GM18868 (cell line): Measurements from ENCODE around the gene KCNJ16.

Experiments
- ATAC-seq: cut with Tn5 transposase; IDR thresholded peaks from one replicate; pipeline ENCODE4 v1.9.1; 2021; ENCODE audit warnings: mild to moderate bottlenecking, moderate library complexity; ENCODE audit not compliant: unreplicated experiment

KCNJ16 gene

DNA sequence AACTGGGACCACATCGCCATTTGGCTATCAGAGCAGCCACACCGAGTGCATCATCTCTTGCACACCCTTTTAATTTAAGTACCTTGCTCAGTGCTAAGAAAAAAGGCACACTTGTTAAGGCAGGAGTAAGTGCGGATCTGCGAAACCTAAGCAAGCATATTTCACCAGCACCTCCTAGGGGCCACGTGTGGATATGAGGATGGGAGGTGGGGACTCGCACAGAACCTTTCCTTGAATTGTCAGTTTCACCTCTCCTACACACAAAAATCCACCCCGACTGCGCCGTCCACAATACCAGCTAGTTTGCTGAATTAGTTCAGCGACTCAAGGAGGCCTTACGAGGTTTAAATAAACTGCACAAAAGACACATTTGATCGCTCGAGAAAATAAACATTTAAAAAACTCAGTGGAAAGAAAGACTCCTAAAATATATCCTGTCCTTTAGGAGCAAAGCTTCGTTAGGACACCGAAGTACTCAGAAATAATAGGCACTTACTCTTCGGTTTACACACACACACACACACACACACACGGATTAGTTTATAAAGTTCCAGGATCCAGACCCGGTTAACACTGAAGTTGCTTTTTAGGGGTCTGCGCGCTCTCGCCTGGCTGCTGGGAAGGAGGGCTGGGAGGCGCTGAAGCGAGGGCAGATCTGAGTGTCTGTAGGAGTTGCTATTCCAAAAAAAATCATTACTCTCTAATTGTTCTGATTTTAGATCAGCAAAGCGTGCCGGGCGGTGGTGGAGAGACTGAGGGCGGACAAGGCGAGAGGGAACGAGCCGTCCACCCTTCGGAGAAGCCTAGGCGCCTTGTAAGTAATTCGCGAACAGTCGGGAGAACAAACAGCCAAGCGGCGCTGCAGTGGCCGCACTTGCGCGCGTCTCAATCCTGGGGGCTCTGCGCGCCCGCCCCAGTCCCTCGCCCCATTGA is 93.3 kb downstream of the KCNJ16 start:
- peak; percentile 4 for ATAC-seq

DNA sequence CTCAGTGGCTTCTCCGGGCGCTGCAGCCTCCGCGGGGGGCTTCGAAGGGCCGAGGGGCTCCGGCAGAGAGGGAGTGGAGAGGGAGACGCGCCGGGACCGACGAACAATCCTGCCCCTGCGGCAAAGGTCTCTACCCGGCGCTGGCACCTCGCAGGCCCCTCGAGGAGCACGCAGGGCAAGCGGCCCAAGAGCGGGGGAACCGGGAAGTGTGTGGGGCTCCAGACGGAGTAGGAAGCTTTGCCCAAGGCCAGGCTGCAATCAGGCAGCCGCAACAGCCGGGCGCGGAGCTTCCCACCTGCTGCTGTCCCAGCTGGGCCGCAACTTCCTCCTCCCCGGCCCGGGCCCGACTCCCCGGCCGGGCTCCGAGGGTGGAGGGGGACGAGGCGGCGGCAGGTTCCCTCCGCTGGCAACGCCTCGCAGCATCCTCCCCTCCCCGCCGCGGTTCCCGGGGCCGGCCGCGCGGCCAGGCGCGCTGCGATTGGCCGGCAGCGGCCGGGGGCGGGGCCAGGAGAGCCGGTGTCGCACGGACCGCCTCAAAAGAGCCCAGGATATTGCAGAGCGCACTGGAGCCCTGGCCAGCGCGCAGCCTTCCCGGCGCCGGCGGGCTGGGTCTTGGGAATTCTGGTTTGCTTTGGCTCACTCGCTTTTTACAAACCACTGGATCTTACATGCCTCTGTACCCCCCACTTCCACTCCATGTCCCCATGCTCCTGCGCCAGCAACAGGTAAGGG is 94.1 kb downstream of the KCNJ16 start, which contains the start of gene KCNJ2:
KCNJ2 (plus strand) TSS at position 556 of the 732 bp plus-strand sequence. CDS start 5,508 bp downstream, outside the sequence.
- ATAC-seq = peak; percentile 98

DNA sequence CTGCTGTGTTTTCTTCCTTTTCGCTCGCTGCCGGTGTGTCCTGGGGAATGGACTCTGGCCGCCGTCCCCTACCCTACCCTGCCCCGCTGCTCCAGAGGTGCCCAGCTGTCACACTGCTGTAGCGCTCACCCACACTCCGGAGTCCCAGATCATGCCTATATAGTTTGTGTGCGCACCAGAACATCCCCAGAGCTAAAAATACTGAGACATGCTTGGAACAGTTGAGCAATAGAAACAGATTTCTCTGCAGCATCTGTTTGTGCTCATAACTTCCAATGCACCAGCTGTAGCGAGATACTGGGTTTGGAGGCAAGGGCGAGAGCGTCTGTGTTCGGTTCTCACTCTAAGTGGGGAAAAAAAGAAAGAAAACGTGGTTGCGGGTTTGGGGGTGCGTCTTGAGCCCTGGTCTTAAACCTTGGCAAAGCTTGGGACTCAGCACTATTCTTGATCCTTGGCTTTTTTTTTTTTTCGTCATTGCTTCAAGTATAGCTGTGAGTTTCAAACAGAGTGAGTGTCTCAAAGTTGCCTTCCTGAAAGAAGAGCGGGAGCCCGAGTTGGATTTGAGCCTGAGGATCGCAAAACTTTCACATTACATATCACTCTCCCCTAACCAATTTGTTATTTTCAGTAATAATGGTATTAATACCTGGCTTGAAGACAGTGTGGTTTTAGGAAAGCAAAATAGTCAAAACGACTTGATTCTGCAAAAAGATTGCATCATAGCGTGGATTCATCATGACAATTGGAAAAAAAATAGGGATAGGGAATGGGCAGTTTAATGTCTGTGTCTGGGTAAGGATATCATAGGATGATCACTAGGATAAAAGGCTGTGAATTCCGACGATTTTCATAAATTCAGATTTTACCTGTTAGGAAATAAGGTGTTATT is 94.9 kb downstream of the KCNJ16 start:
- no peak for ATAC-seq

DNA sequence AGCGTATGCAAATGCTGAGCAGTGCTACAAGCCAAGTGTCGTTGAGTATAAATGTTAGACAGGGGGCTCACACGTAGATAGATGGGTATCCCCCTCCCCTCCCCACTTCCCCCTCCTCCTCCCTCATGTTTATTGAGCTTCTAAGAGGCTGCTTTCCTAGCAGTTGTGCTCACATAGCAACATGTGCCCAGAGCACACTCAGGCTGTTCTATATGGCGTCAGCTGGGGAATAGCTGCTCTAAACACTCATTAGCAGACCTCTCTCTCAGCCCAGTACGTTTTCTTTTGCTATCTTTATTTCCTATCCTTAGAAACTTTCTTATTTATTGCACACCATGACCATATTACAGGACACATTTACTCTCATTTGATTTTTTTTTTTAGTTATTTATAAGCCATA is 96.1 kb downstream of the KCNJ16 start:
- ATAC-seq = no peak

DNA sequence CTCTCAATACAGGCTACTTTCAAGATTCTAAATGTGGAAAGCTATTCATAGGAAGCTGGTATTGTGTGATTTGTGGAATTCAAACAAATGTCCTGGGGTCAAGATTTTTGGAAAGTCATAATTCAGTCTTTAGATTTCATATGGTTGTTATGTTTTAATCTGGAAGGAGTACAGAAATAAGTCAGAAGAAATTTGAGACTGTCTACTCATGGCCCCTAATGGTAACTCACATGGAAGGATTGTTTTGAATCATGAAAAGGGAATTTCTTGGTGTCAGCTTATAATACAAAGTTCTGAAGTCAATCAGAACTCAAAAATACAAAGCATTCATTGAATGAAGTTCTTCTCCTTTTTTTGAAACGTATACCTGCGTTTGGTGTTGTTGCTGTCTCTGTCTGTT is 97.4 kb downstream of the KCNJ16 start:
- ATAC-seq = no peak

DNA sequence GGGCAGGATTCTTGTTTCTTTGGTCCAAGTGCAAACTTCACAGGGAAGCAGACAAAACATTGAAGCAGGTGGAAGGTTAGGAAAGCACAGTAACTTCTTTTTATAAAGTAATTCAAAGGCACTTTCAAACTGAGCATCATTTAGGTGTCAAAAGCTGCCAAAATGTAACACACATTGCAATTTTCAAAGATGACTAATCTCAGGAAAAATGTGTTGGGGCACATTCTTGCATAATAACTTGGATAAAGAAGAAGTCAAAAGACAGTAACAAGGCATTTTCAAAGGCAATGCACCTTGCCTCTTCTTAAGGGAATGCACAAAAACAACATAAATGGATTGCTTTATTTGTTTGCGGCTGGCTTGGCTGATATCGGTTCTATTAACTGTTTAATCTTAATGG is 97.9 kb downstream of the KCNJ16 start:
- ATAC-seq = no peak

DNA sequence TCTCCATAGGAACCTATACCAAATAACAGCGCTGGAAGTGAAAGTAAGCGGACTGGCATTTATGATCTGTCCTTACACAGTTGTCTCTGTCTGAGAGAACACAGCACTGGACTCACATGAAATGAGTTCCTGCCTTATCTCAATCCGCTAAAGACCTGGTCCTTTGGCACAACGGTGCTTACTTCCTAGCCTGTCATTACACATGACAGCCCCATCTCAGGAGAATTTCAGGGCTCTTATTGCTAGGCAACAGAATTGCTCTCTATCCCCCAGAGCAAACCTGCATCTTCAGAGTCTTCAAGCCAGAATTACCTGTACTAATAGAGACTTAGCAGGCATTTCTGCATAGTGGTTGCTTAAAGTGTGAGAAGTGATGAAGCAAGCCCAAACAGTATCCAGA is 98.7 kb downstream of the KCNJ16 start:
- no peak for ATAC-seq

DNA sequence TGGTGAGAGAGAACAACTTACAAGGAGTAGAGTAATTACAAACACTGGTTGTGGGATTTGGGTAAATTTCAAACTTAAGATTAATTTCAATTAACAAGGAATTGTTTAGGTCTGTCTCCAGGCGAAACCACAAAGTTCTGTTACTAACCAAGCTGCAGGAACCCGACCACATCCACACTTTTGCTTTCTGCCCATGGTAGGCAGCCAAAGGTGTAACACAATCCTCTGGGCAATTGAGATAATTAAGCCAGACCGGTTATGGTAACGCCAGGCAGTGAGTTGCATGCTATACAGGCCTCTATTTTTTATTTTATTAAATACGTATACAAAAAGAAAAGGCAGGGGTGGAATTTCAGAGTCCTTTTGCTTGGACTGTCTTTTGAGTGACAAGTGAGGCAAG is 106.4 kb downstream of the KCNJ16 start:
- ATAC-seq = no peak

DNA sequence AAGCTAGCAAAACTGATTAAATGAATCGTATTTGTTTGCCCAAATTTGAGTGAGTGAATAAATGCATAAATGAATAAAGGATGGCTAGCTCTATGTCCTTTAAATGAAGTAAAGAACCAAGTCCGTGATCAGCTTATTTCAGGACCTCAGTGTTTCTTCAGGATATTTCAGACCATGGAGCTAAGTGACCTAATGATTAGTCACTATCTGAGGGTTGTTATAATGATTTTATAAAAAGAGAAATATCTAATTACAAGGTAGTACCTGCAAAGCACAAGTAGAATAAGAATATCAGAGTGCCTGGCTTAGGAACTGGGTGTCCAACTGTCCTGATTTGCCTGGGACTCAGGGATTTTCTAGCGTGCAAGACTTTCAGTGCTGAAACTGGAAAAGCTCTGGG is 106.8 kb downstream of the KCNJ16 start:
- ATAC-seq = no peak

DNA sequence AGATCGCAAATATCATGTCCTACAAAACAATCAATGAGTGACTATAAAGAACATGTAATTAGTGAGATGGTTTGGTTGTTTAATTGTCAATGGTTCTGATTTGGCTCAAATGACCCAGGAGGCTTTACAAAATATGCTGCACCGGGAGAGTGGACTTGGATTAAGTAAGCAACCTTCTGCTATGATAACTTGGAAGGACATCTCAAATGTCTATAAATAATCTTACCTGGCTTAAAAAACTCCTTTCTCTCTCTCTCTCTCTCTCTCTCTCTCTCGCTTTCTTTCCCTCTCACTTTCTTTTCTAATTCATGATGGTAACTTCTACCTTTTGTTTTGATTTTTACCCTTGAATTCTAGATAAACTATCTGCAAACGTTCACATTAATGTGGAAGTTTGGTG is 108.5 kb downstream of the KCNJ16 start:
- no peak for ATAC-seq

DNA sequence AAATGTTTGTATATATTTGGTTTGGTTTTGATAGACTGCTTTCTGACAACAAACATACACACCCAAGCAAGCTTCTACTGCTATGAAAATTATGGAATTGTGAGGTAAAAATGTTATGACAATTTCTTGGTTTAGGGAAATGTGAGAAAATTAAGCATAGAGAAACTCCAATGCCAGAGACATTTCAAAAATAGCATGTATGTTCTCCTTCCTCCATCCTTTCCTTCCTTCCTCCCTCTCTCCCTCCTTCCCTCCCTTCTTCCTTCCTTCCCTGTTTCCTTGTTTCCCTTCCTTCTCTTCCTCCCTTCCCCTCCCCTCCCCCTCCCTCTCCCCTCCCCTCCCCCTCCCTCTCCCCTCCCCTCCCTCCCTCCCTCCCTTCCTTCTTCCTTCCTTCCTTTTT is 109.2 kb downstream of the KCNJ16 start:
- ATAC-seq = no peak

DNA sequence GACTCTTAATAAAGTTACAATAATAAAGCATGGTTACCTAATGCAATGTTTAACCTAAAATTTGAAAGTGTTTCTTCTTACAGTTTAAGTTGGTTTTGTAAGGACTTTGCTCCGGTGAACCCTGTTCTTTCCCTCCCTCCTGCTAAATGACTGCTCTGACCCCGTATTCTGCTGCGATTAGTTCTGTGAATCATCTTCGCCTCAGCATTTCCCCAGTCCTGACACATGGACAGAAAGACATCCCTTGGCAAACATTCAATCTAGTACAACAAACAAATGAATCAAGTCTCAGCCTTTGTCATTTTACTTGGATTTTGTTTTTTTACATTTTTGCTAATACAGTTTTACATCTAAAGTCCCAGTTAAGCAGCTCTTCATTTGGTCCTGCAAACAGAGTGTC is 109.7 kb downstream of the KCNJ16 start:
- no peak for ATAC-seq
